ENCODE data around the gene DERL3.

GRCh38 chr22:23883658-23884057 is 44.9 kb upstream of the DERL3 start:
- no peak for TF ChIP-seq CTCF (IDR thresholded peaks at IDR 0.05)
- no peak for TF ChIP-seq POLR2A (IDR thresholded peaks at IDR 0.05)
